ENCODE data around the gene SAPCD1.
A peak's percentile ranks its signal among the peaks of the same experiment; 100 is the strongest.

SAPCD1 gene

DNA sequence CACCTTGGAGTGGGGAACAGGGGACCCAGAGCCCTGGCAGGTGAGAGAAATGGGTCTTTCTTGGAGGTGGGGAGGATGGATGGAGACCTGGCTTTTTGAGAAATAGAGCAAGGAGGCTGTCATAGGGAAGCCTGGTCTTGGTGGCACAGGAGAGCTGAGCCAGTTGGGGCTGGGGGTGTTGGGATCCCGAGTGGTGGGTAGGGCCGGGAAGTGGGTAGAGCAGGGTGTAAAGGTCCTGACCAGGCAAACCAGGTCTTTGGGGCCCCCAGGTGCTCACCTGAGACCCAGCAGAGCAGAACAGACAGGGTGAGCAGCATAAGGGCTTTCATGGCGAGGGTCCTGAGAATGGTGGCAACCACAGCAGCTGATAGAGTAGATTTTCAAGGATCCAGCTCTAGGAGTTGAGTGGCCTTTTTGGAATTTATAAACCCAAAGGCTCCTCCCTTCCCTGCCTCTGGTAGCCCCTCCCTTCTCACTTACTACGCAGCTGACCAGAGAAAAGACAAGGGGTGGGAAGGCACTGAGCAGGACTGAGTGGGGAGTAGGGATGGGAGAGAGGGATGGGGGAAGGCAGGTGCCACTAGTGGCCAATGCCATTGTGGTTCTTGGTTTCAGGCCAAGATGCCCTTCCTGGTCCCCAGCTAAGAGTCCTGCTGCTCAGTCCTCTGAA, 41.0 kb upstream of the SAPCD1 start, which contains the start of gene LY6G6C:
Gene LY6G6C, minus strand, starts transcription at position 396 of the 670 bp plus-strand sequence. Its CDS starts 67 bp downstream, at position 329.
- DNase-seq (ENCODE audit: insufficient read length, low spot score) (no peak), FAIRE-seq (no peak)
- TF ChIP-seq POLR2AphosphoS5 (IDR thresholded peaks at IDR 0.05; ENCODE audit: low read depth, low read length) (no peak), SPI1 (IDR thresholded peaks at IDR 0.05; ENCODE audit: low read depth, low read length) (no peak), POLR2A (IDR thresholded peaks at IDR 0.05; ENCODE audit: low read depth, low read length) (no peak), TAF1 (IDR thresholded peaks at IDR 0.05; ENCODE audit: low read depth, low read length) (no peak), PAX5 (IDR thresholded peaks at IDR 0.05; ENCODE audit: insufficient read depth, low read length, severe bottlenecking) (no peak), POU2F2 (IDR thresholded peaks at IDR 0.05; ENCODE audit: low read depth, low read length) (no peak)

DNA sequence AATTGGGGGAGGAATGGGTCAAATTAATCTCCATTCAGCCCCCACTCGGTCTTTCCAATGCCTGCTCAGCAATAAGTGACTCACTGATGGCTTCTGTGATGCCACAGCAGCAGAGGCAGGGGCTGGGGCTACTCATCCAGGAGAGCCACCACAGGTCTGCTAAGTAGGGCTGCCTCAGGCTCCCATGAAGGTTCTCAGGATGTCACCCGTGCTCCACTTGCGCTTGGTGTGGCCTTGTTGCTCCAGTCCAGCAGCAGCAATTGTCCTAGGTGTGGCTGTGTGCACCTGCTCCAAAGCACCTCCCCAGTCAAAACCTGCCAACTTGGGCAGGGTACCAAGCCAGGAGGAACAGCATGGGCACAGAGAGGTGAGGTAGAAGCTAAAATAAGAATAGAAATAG, 40.3 kb upstream of the SAPCD1 start:
- no peak for TF ChIP-seq POU2F2 (IDR thresholded peaks at IDR 0.05; ENCODE audit: low read depth, low read length)
- FAIRE-seq (no peak), DNase-seq (ENCODE audit: insufficient read length, low spot score) (no peak)

DNA sequence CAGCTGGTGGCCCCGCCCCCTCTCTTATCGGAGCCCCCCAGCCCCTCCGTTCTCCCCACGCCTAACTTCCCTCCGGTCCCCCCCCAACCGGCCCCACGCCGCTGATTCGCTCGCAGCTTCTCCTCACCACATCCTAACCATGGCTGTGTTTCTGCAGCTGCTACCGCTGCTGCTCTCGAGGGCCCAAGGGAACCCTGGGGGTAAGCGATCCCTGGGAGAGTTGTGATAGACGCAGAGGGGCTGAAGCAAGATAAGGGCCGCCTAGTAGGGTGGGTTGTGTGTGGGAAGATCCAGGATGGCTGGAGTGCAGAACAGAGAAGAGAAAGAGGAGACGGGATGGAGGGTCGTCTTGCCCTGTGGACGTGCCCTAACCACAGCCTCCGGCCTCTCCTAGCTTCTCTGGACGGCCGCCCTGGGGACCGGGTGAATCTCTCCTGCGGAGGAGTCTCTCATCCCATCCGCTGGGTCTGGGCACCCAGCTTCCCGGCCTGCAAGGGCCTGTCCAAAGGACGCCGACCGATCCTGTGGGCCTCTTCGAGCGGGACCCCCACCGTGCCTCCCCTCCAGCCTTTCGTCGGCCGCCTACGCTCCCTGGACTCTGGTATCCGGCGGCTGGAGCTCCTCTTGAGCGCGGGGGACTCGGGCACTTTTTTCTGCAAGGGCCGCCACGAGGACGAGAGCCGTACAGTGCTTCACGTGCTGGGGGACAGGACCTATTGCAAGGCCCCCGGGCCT, 39.0 kb upstream of the SAPCD1 start, which contains the start of gene MPIG6B:
Gene MPIG6B, plus strand, starts transcription at position 129 of the 735 bp plus-strand sequence. Its CDS starts 11 bp downstream, at position 140.
- FAIRE-seq (no peak), DNase-seq (ENCODE audit: insufficient read length, low spot score) (no peak)
- no peak for TF ChIP-seq POU2F2 (IDR thresholded peaks at IDR 0.05; ENCODE audit: low read depth, low read length)
- no peak for TF ChIP-seq SPI1 (IDR thresholded peaks at IDR 0.05; ENCODE audit: low read depth, low read length)
- no peak for TF ChIP-seq TAF1 (IDR thresholded peaks at IDR 0.05; ENCODE audit: low read depth, low read length)
- no peak for TF ChIP-seq POLR2A (IDR thresholded peaks at IDR 0.05; ENCODE audit: low read depth, low read length)
- TF ChIP-seq PAX5 (IDR thresholded peaks at IDR 0.05; ENCODE audit: insufficient read depth, low read length, severe bottlenecking) = no peak
- no peak for TF ChIP-seq POLR2AphosphoS5 (IDR thresholded peaks at IDR 0.05; ENCODE audit: low read depth, low read length)

DNA sequence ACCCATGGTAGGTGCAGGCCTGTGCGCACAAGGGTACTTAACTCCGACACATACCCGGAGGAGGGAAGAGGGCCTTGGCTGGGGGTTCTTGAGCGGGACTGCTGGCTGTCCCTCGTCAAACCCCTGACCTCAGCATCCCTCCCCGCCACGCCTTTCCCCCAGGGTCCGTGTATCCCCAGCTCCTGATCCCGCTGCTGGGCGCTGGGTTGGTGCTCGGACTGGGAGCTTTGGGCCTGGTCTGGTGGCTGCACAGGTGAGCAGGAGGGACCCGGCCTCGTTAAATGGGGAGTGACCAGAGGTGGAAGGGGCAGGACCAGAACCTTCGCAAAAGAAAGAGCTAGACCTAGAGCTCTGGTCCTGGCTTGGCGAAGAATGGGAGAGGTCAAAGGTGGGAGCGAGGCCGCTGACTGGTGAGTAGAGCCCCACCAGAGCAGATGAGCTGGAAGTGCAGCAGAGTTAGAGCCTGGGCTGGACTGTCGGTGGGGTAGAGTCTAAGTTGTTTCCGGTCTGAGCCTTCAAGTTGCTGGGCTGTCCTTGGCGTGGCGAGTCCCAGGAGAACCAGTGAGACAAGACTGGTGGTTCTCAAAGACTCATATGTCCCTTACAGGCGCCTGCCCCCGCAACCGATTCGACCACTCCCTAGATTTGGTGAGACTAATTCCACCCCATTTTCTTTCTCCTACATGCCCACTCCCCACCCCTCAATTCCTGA, 38.3 kb upstream of the SAPCD1 start:
- no peak for FAIRE-seq
- TF ChIP-seq SPI1 (IDR thresholded peaks at IDR 0.05; ENCODE audit: low read depth, low read length) = no peak
- TF ChIP-seq POLR2A (IDR thresholded peaks at IDR 0.05; ENCODE audit: low read depth, low read length) = no peak
- DNase-seq (ENCODE audit: insufficient read length, low spot score) = no peak

DNA sequence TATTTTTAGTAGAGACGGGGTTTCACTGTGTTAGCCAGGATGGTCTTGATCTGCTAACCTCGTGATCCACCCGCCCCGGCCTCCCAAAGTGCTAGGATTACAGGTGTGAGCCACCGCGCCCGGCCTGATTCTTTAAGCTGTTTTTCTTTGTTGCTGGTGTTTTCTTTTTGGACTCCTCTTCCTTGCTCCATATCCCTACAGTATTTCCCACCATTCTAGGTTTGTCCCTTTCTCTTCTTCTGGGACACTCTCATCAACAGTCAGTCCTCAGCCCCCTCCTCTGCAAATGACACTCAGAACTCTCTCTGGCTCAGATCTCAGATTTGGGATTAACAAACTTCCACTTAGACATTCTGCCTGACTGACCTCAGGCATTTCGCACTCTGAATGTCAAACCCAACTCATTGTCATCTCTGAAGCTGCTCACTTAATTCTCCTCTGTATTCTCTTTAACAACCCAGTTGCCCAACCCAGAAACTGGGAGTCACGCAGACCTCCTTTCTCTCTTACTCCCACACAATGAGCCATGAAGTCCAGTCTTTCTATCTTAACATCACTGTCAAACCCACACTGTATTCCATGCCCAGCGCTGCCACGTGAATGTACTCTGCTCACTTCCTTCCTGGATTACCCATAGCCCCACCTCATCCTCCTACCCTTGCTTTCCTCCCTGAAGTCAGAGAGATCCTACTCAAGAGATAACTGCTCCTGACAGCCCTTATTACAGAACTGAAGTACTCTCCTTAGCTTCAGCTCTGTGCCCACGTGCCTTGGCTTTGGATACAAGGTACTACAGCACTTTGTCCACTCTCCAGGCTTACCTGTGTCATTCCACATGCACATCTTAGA, 36.7 kb upstream of the SAPCD1 start:
- TF ChIP-seq SPI1 (IDR thresholded peaks at IDR 0.05; ENCODE audit: low read depth, low read length) (no peak), POLR2AphosphoS5 (IDR thresholded peaks at IDR 0.05; ENCODE audit: low read depth, low read length) (no peak), POLR2A (IDR thresholded peaks at IDR 0.05; ENCODE audit: low read depth, low read length) (no peak), TAF1 (IDR thresholded peaks at IDR 0.05; ENCODE audit: low read depth, low read length) (no peak), PAX5 (IDR thresholded peaks at IDR 0.05; ENCODE audit: insufficient read depth, low read length, severe bottlenecking) (no peak), POU2F2 (IDR thresholded peaks at IDR 0.05; ENCODE audit: low read depth, low read length) (no peak)
- FAIRE-seq = no peak
- DNase-seq (ENCODE audit: insufficient read length, low spot score) = no peak

DNA sequence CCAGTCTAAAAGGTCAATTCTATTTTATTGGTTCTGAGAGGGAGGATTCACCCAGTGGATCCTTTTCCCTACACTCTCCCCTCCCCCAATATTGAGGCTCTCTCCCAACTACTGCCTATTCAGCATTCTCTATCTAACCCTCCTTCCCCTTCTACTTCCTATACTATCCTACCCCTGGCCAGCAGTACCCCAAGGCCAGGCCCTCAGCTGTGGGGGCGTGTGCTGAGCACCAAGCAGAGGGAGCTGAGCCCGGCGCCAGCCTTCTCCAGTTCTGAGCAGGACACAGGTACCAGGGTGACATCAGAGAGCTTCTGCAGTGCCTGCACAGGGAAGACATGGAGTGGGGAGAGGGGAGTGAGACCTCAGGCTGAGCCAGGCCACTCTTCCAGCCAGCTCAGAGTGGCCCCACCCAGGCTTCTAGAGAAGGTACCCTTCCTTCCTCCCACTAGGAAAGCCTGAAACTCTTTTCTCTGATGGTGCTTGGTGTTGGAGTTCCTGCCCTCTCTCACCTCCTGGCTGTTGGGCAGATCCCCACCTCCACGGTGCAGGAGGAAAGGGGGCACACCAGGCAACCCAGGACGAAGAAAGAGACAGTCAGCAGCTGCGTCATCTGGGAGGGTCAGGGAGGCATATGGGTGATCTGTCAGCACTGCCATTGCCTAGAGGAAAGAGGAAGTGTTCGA, 35.3 kb upstream of the SAPCD1 start:
- TF ChIP-seq SPI1 (IDR thresholded peaks at IDR 0.05; ENCODE audit: low read depth, low read length) (peak; percentile 99), TAF1 (IDR thresholded peaks at IDR 0.05; ENCODE audit: low read depth, low read length) (no peak), POU2F2 (IDR thresholded peaks at IDR 0.05; ENCODE audit: low read depth, low read length) (no peak), POLR2AphosphoS5 (IDR thresholded peaks at IDR 0.05; ENCODE audit: low read depth, low read length) (no peak), POLR2A (IDR thresholded peaks at IDR 0.05; ENCODE audit: low read depth, low read length) (no peak), PAX5 (IDR thresholded peaks at IDR 0.05; ENCODE audit: insufficient read depth, low read length, severe bottlenecking) (no peak)
- peak; percentile 95 for FAIRE-seq
- DNase-seq (ENCODE audit: insufficient read length, low spot score) = peak; percentile 87

DNA sequence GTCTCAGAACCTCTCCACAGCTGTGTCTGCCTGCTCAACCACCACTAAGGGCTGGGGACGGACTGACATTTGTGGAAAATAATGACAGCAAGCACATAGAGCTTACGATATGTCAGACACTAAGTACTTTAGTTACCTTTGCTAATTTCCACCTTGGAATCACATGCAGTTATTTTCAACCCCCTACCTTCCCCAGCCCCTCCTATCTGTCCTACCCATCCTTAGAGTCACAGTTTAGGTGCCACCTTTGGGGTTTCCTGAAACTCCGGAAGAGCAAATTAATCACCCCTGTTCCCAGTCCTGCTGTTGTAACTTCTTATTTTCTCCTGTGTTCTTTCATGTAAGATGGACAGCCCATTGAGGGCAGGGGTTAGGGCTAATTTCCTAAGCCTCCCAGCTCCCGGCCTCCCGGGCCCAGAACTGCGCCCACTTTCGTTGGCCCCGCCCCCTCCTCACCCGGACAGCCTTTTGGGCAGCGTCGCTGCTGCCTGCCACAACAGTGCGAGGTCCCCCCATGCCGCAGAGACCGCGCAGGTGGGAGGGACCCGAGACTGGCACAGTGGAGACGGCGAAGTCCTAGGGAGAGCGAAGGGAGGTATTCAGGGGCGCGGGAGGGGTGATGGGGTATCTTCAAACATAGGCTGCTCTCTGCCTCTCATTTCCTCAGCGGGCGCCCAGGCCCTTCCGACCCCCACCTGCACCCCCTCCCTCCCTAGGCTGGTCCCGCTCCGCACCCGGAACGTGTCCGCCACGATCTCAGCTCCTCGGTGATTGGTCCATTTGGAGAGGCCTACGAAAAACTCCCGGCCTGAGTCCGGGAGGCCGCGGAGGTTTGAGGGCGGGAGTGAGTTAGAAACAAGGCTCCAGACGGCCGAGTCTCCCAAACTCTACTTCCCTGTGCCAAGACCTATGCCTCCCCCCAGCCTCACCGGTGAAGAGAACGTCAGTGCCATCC, 34.5 kb upstream of the SAPCD1 start:
- DNase-seq (ENCODE audit: insufficient read length, low spot score) (no peak), FAIRE-seq (no peak)
- TF ChIP-seq SPI1 (IDR thresholded peaks at IDR 0.05; ENCODE audit: low read depth, low read length) = no peak
- no peak for TF ChIP-seq PAX5 (IDR thresholded peaks at IDR 0.05; ENCODE audit: insufficient read depth, low read length, severe bottlenecking)
- no peak for TF ChIP-seq TAF1 (IDR thresholded peaks at IDR 0.05; ENCODE audit: low read depth, low read length)
- no peak for TF ChIP-seq POU2F2 (IDR thresholded peaks at IDR 0.05; ENCODE audit: low read depth, low read length)
- no peak for TF ChIP-seq POLR2AphosphoS5 (IDR thresholded peaks at IDR 0.05; ENCODE audit: low read depth, low read length)

Data from GM12891 (cell line).